SK-N-SH (cell line): ENCODE measurements around the gene CALD1. TPM values are rescaled to one million over a fixed set of nuclear protein-coding genes. Genes with fewer than 3 reads are reported as not detected.

Experiments
- CTCF ChIA-PET: fragments of 300-600, 350-600 bp; formaldehyde crosslinking; extraction: SDS; loops from one replicate; lab custom pipeline; 2021; lab: Yijun Ruan, JAX
- POLR2A ChIA-PET: fragments of 350-600 bp; sonication (Branson Sonifier 250); formaldehyde crosslinking; extraction: SDS; loops from one replicate; lab custom pipeline; 2020; ENCODE audit warnings: antibody characterized with exemption, inconsistent platforms; lab: Yijun Ruan, JAX
- DNase-seq: peaks from one replicate; pipeline ENCODE4 v3.0.0; 2012
- H2AFZ ChIP-seq: fragments of 200-600 bp; sonication (generic); 2 replicates; pipeline ENCODE4 v1.8.1; 2016; ENCODE audit warnings: antibody characterized with exemption, mild to moderate bottlenecking, low read depth
- H3F3A ChIP-seq: fragments of 200-600 bp; sonication (generic); replicated peaks from 2 replicates; pipeline ENCODE3; 2016; ENCODE audit warnings: antibody characterized with exemption, mild to moderate bottlenecking; ENCODE audit not compliant: insufficient read depth
- H3K27ac ChIP-seq, 2 experiments: fragments of 200-500 bp in 1 of 2; fragments of 200-600 bp in 1 of 2; sonication (Bioruptor generic) in 1 of 2; sonication (generic), shearing (Covaris generic) in 1 of 2; 2 replicates each; pipeline versions ENCODE4 v1.5.1 to v1.6.1; 2014 to 2016; ENCODE audit warnings: low read depth in 2 of 2, inconsistent platforms in 1 of 2, low read length in 1 of 2, mild to moderate bottlenecking in 1 of 2, mixed read lengths in 1 of 2
- H3K27me3 ChIP-seq: fragments of 200-600 bp; sonication (generic), shearing (Covaris generic); 2 replicates; pipeline ENCODE4 v1.6.1; 2016; ENCODE audit warnings: mixed run types; ENCODE audit not compliant: insufficient read depth
- H3K36me3 ChIP-seq, 2 experiments: fragments of 200-500 bp in 1 of 2; fragments of 200-600 bp in 1 of 2; sonication (Bioruptor generic) in 1 of 2; sonication (generic) in 1 of 2; replicated peaks in 1 of 2; 2 replicates each; pipeline versions ENCODE3 to v1.5.1; 2014 to 2016; ENCODE audit warnings: low read length in 1 of 2, mild to moderate bottlenecking in 1 of 2; ENCODE audit not compliant: insufficient read depth in 2 of 2, control insufficient read depth in 1 of 2
- H3K4me1 ChIP-seq, 2 experiments: fragments of 200-500 bp in 1 of 2; fragments of 200-600 bp in 1 of 2; sonication (Bioruptor generic) in 1 of 2; sonication (generic), shearing (Covaris generic) in 1 of 2; 2 replicates each; pipeline versions ENCODE4 v1.5.1 to v1.6.1; 2014 to 2016; ENCODE audit warnings: low read depth in 1 of 2, low read length in 1 of 2, mixed run types in 1 of 2; ENCODE audit not compliant: insufficient read depth in 2 of 2, control insufficient read depth in 1 of 2
- H3K4me2 ChIP-seq: fragments of 200-600 bp; sonication (generic), shearing (Covaris generic); 2 replicates; pipeline ENCODE4 v1.6.1; 2017; ENCODE audit warnings: mixed run types
- H3K4me3 ChIP-seq, 2 experiments: fragments of 200-500 bp in 1 of 2; fragments of 200-600 bp in 1 of 2; sonication (Bioruptor generic) in 1 of 2; sonication (generic), shearing (Covaris generic) in 1 of 2; 2 replicates each; pipeline versions ENCODE4 v1.5.1 to v1.8.1; 2014 to 2016; ENCODE audit warnings: low read depth in 2 of 2, inconsistent platforms in 1 of 2, low read length in 1 of 2, mild to moderate bottlenecking in 1 of 2, mixed read lengths in 1 of 2, moderate library complexity in 1 of 2
- H3K79me2 ChIP-seq: fragments of 200-600 bp; sonication (generic); 2 replicates; pipeline ENCODE4 v1.8.1; 2017; ENCODE audit warnings: mild to moderate bottlenecking; ENCODE audit not compliant: insufficient read depth
- H3K9ac ChIP-seq: fragments of 200-600 bp; sonication (generic); 2 replicates; pipeline ENCODE4 v1.6.1; 2017; ENCODE audit warnings: mixed run types
- H3K9me2 ChIP-seq: fragments of 200-600 bp; sonication (generic); 2 replicates; pipeline ENCODE4 v1.6.1; 2017; ENCODE audit warnings: mixed run types
- H3K9me3 ChIP-seq: fragments of 200-600 bp; sonication (generic); 2 replicates; pipeline ENCODE4 v1.6.1; 2017; ENCODE audit warnings: mixed run types, mild to moderate bottlenecking, moderate library complexity
- H4K20me1 ChIP-seq: fragments of 200-600 bp; sonication (generic); 2 replicates; pipeline ENCODE4 v1.6.1; 2017; ENCODE audit warnings: mild to moderate bottlenecking, mixed run types; ENCODE audit not compliant: insufficient read depth
- CHD2 ChIP-seq: fragments of 150-350 bp; IDR thresholded peaks from 2 replicates; pipeline ENCODE4 v1.6.1; 2018; ENCODE audit warnings: low read length; ENCODE audit not compliant: partially characterized antibody
- CTCF ChIP-seq: fragments of 200-600 bp; sonication (generic); IDR thresholded peaks from 2 replicates; pipeline ENCODE4 v1.6.1; 2017; ENCODE audit warnings: antibody characterized with exemption, mild to moderate bottlenecking, moderate library complexity
- ELF1 ChIP-seq: IDR thresholded peaks from 2 replicates; pipeline ENCODE4 v1.4.0; 2012
- GATA2 ChIP-seq: sonication (generic); formaldehyde crosslinking; IDR thresholded peaks from 2 replicates; pipeline ENCODE4 v1.5.0; 2020; ENCODE audit warnings: mild to moderate bottlenecking, missing genetic modification reagents
- JUND ChIP-seq: IDR thresholded peaks from 2 replicates; pipeline ENCODE4 v1.4.0; 2012
- MEF2A ChIP-seq: IDR thresholded peaks from 2 replicates; pipeline ENCODE4 v1.4.0; 2012; ENCODE audit warnings: low read depth, borderline replicate concordance
- MXI1 ChIP-seq: IDR thresholded peaks from 2 replicates; pipeline ENCODE4 v1.6.1; 2012; ENCODE audit warnings: mild to moderate bottlenecking, low read depth, low read length, improper control_type of control experiment
- NFIC ChIP-seq: IDR thresholded peaks from 2 replicates; pipeline ENCODE4 v1.4.0; 2012; ENCODE audit warnings: borderline replicate concordance
- NRF1 ChIP-seq: IDR thresholded peaks from 2 replicates; pipeline ENCODE4 v1.6.1; 2012; ENCODE audit warnings: low read depth, mild to moderate bottlenecking, low read length
- PBX3 ChIP-seq: IDR thresholded peaks from 2 replicates; pipeline ENCODE4; 2012
- SIN3A ChIP-seq: IDR thresholded peaks from 2 replicates; pipeline ENCODE4 v1.6.1; 2012; ENCODE audit warnings: low read depth, mild to moderate bottlenecking, low read length, moderate library complexity, borderline replicate concordance
- SMC3 ChIP-seq: IDR thresholded peaks from 2 replicates; pipeline ENCODE4 v1.6.1; 2012; ENCODE audit warnings: low read depth, low read length, improper control_type of control experiment
- TCF12 ChIP-seq: IDR thresholded peaks from 2 replicates; pipeline ENCODE4 v1.4.0; 2012
- YY1 ChIP-seq: IDR thresholded peaks from 2 replicates; pipeline ENCODE4 v1.4.0; 2012; ENCODE audit warnings: low read depth, mild to moderate bottlenecking
- WGBS: methylation state at CpG from one replicate; pipeline ENCODE4 v1.1.6; 2017; ENCODE audit warnings: low lambda C conversion rate; 5-methylcytosine and 5-hydroxymethylcytosine counted together
- polyA plus RNA-seq, 3 experiments: library from polyadenylated mRNA; depleted of rRNA; stranded (reverse); fragments of >200 nt; gene quantifications; 2 replicates each; pipeline ENCODE4 v1.2.3, GENCODE V29; 2012
- TF ChIP-seq, protein P1 (sequence below): IDR thresholded peaks from 2 replicates; pipeline ENCODE4 v1.6.1; 2012; ENCODE audit warnings: mild to moderate bottlenecking, low read depth, low read length, moderate library complexity

Gene CALD1
- polyA plus RNA-seq, 1 of the 3 experiments (the other 2 are of a cell fraction): 299 TPM

DNA sequence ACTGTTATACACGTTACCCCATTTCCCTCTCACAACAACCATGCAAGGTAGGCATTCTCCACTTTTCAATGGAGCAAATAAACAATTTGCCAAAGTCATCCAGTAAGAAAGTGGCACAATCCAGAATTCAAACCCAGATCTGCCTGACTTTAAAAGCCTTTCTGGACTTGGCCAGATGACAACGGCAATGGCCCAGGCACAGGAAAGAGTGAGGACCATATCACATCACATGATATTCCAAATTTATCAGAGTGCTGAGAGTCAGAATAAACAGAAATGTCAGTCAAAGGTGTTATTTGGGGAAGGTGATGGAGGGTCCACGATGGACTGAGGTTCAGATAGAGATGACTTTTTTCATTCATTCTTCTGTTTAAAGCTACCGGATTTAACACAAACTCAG is 48.0 kb downstream of the CALD1 start:
- H3K4me1 ChIP-seq: peaks cover 16 to 32% of the 10 kb centered on the region in 2 experiments

More for the DNA sequence above, 48.0 kb downstream of the CALD1 start:
- ChIA-PET CTCF (interaction anchor here (1.2 kb wide), 2 partner anchors 14 to 291 kb away, joined by 3 to 4 read pairs; no protein-coding TSS in a partner anchor), POLR2A (no interaction called here)
- H3F3A ChIP-seq: peaks cover 34% of the 10 kb centered on the region
- no peak overlapping the region for H2AFZ ChIP-seq
- no peaks in the 10 kb centered on the region for H3K9me2 ChIP-seq
- H3K4me3 ChIP-seq: no peak overlapping the region
- H3K27me3 ChIP-seq: no peaks in the 10 kb centered on the region
- 87% methylated on average over 4 of the region's 4 CpGs for WGBS
- TF ChIP-seq NFIC: no peak
- no peak for TF ChIP-seq MEF2A
- TF ChIP-seq MXI1: no peak
- TF ChIP-seq JUND: no peak
- no peak for TF ChIP-seq SMC3
- TF ChIP-seq PBX3: no peak
- TF ChIP-seq CTCF: no peak
- no peak for TF ChIP-seq GATA2 (CRISPR knock-in tag)
- no peak for TF ChIP-seq YY1
- TF ChIP-seq, protein P1, sequence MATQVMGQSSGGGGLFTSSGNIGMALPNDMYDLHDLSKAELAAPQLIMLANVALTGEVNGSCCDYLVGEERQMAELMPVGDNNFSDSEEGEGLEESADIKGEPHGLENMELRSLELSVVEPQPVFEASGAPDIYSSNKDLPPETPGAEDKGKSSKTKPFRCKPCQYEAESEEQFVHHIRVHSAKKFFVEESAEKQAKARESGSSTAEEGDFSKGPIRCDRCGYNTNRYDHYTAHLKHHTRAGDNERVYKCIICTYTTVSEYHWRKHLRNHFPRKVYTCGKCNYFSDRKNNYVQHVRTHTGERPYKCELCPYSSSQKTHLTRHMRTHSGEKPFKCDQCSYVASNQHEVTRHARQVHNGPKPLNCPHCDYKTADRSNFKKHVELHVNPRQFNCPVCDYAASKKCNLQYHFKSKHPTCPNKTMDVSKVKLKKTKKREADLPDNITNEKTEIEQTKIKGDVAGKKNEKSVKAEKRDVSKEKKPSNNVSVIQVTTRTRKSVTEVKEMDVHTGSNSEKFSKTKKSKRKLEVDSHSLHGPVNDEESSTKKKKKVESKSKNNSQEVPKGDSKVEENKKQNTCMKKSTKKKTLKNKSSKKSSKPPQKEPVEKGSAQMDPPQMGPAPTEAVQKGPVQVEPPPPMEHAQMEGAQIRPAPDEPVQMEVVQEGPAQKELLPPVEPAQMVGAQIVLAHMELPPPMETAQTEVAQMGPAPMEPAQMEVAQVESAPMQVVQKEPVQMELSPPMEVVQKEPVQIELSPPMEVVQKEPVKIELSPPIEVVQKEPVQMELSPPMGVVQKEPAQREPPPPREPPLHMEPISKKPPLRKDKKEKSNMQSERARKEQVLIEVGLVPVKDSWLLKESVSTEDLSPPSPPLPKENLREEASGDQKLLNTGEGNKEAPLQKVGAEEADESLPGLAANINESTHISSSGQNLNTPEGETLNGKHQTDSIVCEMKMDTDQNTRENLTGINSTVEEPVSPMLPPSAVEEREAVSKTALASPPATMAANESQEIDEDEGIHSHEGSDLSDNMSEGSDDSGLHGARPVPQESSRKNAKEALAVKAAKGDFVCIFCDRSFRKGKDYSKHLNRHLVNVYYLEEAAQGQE: no peak
- no peak for TF ChIP-seq NRF1
- no peak for TF ChIP-seq TCF12
- no peak for TF ChIP-seq CHD2
- TF ChIP-seq SIN3A: no peak
- no peak for TF ChIP-seq ELF1
- DNase-seq: no peak
- H3K79me2 ChIP-seq: peaks cover 97% of the 10 kb centered on the region
- peaks cover 15 to 26% of the 10 kb centered on the region in 2 experiments for H3K36me3 ChIP-seq
- no peaks in the 10 kb centered on the region for H3K9me3 ChIP-seq
- peaks cover 5% of the 10 kb centered on the region for H4K20me1 ChIP-seq
- H3K4me2 ChIP-seq: no peak overlapping the region
- H3K9ac ChIP-seq: no peak overlapping the region
- peak overlapping the region in 1 of 2 experiments; percentile 94; a peak in 2 of 4 replicates for H3K27ac ChIP-seq
